CD4-positive, alpha-beta T cell treated with Interleukin-4 for 4 hours (primary cell): ENCODE measurements around the gene DGKH.
"Not testable (repeated sequence)": the region's sequence is repeated elsewhere in the genome, so short reads cannot be mapped to it uniquely, and the experiment has no call there.

Experiments
- DNase-seq: peaks from one replicate; pipeline ENCODE4 v3.0.0-alpha.2; 2020

The DGKH gene

DNA sequence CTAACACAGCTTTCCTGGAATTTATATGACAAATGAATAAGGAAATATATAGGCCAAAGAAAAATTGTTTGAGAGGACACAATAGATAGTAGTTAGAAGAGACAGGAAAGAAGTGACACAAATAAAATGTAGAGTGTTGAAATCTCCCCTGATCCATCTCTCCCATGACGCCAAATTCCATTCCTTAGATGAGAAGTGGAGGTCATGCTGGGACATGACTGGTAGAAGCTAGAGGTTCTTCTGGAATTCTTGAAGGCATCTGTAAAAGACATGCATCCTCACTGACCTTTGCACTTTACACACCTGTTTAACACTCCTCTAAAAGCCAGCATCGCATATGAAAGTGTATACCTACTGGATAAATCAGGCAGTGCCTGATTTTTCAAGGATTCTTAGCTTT, 67.8 kb downstream of the DGKH start:
- DNase-seq = no peak

DNA sequence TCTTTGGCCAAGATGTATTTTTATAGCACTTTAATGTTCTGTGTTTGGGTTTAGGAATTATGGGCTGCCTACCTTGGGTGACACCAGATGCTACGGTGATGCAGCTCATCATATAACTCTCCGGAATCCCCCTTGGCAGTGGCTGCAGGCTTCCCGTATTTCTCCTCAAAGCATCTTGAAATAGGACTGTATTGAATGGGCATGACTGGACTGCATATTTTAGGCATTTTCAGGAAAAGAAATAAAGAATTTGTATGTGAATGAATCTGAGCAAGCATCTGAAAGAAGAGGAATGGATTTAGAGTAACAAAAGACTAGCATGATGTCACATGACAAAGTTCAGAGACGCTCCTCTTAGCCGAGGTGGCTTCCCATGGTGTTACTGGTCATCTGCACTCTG, 70.6 kb downstream of the DGKH start:
- no peak for DNase-seq

DNA sequence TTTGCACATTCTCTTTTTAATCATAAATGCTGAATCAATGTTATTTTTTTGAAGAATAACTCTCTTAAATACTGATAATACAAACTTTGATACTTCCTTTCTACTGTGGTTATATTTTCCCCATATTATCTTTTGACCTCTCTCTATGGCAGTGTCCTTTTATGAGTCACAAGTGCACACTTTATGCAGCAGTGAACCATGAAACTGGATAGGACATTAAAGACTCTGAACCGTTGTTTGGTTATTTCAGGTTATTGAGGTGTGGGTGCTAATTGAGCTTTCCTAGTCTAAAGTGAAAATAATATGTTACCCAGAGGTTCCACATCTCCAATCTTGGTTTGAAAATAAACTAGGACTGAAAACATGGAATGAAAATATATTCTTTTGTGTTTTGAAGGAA, 71.4 kb downstream of the DGKH start:
- DNase-seq = no peak

DNA sequence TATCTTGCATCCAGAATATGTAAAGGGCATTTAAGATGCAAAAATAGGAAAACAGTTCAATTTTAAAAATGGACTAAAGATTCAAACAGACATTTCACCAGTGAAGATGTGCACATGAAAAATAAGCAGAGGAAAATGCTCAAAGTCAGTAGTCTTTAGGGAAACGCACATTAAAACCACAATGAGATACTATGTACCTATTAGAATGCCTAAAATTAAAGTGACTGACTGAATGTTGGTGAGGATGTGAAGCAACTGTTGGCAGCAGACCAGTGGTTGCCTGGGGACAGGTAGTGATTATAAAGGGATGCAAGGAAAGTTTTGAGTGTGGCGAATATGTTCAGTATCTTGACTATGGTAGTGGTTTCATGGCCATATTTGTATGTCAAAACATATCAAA, 75.2 kb downstream of the DGKH start:
- no peak for DNase-seq

DNA sequence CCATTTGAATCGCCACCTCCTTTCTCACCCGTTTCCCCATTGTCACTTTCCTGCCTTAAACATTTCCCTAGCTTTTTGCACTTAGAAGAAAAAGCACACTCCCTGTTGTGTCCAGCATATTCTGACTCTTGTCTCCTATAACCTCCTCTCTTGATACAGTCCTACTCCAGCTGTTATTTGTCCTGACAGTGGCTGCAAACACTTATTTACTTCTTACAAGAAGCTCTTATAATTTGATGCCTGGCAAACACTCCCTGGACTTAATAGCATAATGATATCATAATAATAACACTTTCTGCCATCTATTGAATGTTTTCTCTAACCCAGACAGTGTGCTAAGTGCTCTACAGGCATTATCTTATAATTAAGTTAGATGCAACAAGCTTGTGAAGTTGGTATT, 76.6 kb downstream of the DGKH start:
- no peak for DNase-seq

DNA sequence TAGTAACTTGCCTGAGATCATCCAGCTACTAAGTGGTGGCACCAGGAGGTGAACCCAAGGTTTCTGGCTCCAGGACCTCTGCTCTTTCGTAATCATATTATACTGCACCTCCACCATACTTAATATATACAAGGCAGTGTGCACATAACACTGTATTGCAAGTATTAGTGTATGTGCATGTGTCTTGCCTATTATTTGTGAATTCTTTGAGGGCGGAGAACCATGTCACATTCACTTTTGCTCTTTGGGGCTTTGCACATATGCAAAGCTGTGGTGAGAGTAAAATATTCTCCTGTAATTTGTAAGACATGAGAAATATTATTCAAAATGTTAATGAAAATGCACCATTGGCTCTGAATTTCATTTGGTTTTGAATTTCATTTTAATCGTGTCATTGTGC, 78.6 kb downstream of the DGKH start:
- DNase-seq = no peak

DNA sequence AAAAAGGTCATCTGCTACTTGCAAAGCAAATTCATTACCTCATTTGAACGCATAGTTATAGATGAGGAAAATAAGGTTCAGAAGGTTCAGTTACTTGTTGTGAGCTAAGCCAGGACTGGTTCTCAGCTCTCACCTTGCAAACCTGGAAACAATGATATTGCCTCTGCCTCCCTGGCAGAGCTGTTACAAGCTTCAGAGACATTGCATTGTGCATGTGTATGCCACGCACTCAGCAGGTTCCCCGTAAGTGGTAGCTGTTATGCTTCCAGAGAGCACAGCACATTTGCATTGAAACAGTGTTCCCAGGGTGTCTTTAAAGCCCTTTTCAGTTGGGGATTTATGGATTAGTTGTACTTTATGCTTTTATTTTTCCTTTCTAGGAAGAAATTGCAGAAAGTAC, 80.6 kb downstream of the DGKH start:
- no peak for DNase-seq

DNA sequence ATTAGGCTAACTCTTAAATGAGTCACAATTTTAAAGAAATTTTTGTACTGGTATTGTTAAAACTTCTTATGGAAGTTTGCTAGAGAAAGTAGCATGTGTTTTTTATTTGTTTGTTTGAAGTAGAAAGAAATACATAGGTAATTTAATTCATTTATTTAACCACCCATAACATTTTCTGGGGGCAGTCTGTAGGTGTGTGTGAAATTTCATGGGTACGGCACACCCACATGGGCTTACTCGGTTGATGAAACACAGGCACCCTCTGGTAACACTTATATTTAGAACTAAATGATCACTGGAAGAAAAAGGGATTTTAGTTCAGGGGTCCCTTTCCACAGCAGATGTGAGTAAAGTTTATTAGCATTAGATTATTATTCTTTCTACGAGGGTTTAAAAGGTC, 88.1 kb downstream of the DGKH start:
- no peak for DNase-seq

DNA sequence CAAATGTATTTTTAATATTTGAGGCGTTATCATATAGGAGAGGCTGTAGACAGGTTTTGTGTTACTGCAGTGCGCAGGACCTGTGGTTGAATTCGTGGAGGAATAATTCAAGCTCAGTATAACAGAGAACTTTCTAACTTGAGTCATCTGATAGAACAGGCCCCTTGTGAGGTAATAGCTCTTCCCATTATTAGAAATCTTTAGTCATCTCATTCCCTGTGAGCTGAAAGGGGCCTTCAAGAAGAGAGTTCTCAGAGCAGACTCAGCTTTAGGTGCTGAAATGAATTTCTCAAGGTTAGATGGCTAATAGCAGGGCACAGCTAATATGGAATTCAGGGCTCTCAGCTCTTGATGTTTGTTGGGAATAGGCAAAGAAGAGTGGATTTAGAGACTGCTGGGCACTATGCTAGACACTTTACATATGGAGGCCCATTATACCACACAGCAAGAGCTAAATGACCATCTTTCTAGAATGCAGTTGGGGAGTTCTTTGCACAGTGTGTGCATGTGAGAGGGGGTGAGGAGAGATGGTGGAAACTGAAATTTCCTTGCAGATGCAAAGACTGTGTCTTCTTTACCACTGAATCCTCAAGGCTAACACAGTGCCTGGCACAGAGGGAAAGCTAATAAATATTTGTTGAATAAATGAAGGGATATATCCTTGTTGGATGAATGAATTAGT, 89.5 kb downstream of the DGKH start:
- no peak for DNase-seq

DNA sequence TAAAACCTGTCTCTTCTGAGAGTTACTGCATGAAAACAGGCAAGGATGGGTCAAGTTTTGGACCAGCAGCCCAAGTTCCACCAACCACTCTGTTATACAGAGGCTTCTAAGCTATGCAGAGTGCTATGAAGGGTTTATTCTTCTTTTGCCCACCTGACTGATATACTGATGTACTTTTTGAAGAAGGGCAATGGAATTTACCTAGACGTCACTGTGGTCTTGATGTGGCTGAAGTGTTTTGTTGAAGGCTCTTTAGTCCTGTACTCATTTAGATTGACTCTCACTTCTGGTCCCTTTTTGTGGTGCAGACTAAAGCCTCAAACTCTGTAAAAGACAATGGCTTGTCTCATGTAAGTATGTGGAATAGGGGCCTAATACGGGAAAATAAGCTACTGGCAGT, 92.0 kb downstream of the DGKH start:
- no peak for DNase-seq

DNA sequence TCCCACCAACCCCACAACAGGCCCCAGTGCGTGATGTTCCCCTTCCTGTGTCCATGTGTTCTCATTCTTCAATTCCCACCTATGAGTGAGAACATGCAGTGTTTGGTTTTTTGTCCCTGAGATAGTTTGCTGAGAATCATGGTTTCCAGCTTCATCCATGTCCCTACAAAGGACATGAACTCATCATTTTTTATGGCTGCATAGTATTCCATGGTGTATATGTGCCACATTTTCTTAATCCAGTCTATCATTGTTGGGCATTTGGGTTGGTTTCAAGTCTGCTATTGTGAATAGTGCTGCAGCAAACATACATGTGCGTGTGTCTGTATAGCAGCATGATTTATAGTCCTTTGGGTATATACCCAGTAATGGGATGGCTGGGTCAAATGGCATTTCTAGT, 92.6 kb downstream of the DGKH start:
- not testable (repeated sequence) for DNase-seq

DNA sequence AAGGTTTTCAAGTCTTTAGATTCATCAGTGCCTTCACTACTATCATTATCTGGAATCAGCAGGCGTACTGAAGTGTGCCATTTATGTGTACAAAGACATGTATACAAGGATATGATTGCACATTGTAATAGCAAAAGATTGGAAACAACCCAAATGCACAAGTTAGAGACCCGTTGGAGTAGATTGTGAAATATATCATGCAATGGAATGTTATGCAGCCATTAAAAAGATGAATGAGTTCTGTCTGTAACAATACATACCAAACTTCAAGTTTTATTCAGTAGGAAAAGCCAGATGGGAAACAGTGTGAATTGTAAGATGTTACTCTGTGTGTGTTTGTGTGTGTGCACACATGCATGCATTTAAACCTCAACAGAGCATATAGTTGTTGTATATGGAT, 97.9 kb downstream of the DGKH start:
- DNase-seq = no peak

DNA sequence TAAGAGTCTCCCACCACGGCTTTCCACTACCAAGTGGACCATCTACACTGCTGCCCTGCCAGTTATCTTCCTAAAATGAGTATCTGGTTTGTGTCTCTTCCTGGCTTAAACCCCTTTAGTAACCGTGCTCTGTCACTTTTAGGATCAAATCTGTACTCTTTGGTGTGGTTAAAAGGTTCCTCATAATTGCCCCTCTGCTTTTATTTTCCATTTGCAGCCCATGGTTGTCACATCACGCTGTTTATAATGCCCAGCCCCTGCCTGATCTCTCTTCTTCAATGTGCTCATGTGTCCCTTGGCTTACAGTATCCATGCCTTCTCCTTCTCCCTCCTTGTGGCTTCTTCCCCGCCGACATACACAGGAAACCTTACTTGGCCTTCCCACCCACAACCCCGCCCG, 100.1 kb downstream of the DGKH start:
- no peak for DNase-seq

DNA sequence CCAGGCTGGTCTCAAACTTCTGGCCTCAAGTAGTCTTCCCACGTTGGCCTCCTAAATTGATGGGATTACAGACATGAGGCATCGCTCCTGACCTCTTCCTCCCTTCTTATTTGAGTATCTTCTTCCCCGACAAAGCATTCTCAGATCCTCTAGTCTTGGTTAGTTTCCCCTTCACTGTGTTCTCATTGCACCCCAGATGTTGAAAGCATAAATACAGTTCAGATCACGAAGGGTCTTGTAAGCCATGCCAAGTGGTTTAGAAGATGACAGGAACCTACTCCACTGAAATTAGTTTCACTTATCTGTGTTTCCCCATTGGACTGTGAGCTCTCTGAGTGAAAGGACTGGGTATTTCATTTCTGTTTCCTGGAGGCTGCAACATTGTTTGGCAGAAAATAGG, 100.7 kb downstream of the DGKH start:
- DNase-seq = no peak

DNA sequence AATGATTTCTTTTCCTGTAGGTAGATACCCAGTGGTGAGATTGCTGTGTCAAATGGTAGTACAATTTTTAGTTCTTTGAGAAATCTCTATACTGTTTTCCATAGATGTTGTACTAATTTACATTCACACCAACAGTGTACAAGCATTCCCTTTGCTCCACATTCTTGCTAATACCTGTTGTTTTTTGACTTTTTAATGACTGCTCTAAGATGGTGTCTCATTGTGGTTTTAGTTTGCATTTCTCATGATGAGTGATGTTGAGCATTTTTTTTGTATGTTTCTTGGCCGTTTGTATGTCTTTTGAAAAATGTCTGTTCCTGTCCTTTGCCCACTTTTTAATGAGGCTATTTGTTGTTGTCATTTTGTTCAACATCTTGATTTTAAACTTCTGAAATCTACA, 103.3 kb downstream of the DGKH start:
- no peak for DNase-seq

DNA sequence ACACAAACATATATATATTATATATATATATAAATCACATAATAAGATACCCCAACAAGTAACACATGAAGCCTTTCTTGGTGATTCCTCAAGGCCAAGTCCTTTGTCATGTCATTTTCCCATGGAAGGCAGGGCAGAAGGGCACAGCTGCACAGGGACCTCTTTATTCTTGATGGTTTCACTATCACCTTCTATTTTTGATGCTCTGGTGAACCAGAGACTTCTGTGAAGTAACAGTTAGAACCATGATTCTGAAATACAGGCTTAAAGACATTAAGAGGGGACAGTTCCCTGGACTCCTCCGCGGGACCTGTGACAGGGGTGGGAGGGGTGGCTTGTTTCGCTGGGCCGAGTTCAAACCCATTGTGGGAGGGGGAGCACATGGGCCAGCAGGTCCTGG, 104.0 kb downstream of the DGKH start:
- DNase-seq = no peak

DNA sequence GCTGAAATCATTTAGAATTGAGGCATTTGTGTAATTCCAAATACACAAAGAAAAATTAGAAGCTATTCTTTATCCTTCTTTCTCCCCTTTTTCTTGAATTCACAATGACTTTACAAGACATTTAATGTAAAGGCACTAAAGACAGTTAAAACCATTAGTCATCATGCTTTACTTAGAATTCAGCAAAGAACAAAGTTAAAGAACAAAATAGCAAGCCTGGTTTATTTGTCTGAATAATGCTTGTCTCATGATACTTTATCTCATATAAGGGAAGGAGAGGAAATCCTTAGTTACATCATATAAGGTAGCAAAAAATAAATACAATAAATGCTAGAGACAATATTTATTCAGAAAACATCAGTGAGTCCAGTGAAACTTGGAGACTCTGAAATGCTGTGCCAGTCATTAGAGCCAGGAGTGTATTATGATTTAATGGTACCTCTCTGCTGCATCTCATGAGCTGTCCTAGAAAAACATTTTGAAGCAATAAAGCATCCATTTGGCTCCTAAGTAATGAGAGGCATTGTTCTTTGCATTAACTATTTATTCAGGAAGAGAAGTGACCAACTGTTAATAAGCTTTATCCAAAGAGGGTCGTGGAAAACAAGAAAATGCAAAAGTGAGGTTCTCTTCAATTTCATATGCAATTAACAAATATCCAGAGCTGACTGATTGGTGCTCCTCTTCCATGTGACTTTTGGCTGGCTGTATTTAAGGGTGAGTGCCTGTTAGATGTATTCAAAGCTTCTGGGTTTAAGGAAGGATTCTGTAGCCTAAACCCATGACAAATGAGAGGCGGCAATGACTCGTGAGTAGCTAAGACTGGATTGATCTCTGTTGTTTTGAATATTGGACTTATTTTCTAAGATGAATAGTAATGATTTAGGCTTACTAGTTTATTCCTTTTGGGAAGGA, 105.0 kb downstream of the DGKH start:
- DNase-seq = no peak

DNA sequence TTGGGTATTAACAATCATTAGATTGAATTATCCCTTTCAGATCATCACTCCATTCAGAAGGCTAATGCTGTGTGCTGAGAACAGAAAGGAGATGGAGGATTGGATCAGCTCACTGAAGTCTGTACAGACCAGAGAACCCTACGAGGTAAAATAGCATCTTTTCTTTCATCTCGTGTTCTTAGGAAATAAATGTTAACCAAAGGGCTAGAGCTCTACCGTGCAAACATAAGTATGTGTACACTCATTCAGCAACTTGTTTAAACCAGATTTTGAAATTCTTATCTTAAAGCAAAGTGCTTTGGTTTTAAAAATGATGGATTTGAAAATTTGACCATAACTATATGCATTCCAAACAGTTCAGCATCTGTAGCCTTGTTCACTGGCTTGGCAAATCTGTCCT, 106.8 kb downstream of the DGKH start:
- no peak for DNase-seq

DNA sequence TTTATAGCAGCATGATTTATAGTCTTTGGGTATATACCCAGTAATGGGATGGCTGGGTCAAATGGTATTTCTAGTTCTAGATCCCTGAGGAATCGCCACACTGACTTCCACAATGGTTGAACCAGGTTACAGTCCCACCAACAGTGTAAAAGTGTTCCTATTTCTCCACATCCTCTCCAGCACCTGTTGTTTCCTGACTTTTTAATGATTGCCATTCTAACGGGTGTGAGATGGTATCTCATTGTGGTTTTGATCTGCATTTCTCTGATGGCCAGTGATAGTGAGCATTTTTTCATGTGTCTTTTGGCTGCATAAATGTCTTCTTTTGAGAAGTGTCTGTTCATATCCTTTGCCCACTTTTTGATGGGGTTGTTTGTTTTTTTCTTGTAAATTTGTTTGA, 114.9 kb downstream of the DGKH start:
- not testable (repeated sequence) for DNase-seq

DNA sequence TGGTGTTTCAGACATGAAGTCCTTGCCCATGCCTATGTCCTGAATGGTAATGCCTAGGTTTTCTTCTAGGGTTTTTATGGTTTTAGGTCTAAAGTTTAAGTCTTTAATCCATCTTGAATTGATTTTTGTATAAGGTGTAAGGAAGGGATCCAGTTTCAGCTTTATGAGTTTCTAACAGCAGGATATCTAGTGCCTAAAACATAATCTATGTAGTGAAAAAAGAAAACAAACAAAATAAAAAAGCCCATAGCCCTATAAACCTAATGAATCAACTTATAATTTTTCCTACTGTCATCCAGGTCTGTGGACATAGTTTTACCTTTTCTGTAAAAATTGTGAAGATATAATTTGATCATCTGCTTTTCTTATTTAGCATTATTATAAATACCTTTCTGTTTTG, 115.5 kb downstream of the DGKH start:
- not testable (repeated sequence) for DNase-seq

DNA sequence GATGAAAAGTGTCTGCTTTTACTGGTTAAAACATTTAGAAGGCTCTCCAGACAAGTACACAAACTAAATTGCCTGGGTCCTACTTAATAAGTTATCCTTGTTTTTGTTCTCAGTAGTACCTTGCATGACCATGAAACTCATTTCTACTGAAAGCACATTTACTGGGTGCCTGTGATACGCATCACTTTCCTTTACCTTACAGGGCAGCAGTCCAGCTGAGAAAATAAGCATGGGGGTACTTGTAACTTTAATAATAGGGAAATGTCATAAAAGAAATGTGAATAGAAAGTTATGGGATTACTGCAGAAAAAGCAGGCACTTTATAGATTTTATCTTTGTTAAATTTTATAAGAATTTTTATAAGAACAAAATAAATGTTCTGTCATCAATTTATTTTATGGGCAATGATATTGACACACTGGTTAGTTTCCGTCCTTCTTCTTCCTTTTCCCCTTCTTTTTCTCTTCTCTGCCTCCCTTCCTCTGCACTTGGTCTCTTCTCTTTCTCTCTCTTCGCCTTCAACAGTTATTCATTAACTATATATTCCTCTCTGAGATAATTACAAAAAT, 116.2 kb downstream of the DGKH start:
- DNase-seq = no peak

DNA sequence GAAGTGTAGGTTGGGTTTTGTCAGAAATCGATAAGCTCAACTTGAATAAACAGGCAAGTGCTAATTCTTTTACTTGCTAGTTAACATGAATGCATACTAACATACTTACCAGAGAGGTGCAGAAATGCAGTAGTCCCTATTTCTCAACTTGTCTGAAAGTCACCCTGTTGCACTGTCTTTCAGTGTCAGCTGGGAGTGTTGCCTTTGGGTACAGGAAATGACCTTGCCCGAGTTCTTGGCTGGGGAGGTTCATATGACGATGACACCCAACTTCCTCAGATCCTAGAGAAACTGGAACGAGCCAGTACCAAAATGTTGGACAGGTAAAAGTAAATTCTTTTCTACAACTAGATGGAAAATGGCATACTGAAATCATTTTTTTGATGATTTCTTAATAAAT, 120.0 kb downstream of the DGKH start:
- DNase-seq = no peak

DNA sequence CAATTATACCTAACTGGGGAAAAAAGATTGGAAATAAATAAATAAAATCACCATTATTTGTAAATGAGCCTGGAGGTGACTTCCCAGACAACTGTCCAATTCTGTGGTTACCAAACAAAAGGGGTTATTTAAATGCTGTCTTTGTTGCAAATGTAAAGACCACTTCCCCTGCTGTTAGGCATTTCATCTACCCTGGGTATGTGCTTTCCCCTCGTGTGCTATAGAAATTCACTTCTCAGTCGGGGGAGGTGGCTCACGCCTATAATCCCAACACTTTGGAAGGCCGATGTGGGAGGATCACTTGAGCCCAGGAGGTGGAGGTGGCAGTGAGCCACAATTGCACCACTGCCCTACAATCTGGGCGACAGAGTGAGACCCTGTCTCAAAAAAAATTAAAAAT, 121.6 kb downstream of the DGKH start:
- DNase-seq = no peak

DNA sequence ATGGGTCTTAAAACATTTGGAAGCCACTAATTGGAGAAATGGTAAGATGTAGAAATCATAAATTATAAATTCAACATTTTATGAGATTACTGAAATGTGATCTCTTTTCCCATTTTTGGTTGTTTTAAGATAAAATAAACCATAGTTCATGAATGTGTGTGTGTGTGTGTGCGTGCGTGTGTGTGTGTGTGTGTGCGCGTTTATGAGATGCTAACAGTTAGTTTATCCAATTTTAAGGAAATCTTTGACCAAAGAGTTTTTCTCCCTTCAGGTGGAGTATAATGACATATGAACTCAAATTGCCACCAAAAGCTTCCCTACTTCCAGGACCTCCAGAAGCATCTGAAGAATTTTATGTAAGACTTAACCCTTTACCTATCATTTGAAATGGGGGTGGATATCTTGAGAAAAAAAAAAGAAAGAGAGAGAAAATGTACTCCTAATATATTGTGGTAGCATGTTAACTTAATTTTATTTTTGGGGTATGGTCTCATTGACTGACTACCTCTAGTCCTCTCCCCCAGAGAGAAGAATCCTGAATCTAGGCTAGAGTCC, 125.4 kb downstream of the DGKH start:
- no peak for DNase-seq
